ENCODE data around the gene UCMA.

UCMA gene

GRCh38 chr10:13184730-13185514 lies 49.3 kb downstream of the UCMA start:
- no peak overlapping the region for H3K4me3 ChIP-seq (ENCODE audit: low read length)
- no peaks in the 10 kb centered on the region for H3K4me1 ChIP-seq (ENCODE audit: insufficient read depth, low read length)
- no peak overlapping the region for H3K9ac ChIP-seq (ENCODE audit: low read depth, low read length)
- no peak overlapping the region for H3K27ac ChIP-seq (ENCODE audit: low read depth, low read length)
- H3K27me3 ChIP-seq (ENCODE audit: insufficient read depth, low read length) = no peaks in the 10 kb centered on the region
- 95% methylated on average over 5 of the region's 5 CpGs for WGBS
- H3K9me3 ChIP-seq (ENCODE audit: insufficient read depth, low read depth, low read length) = peaks cover 6% of the 10 kb centered on the region; the same call in 1 of the 2 replicates
- H3K36me3 ChIP-seq (ENCODE audit: insufficient read depth, low read length) = peaks cover 99% of the 10 kb centered on the region

DNA sequence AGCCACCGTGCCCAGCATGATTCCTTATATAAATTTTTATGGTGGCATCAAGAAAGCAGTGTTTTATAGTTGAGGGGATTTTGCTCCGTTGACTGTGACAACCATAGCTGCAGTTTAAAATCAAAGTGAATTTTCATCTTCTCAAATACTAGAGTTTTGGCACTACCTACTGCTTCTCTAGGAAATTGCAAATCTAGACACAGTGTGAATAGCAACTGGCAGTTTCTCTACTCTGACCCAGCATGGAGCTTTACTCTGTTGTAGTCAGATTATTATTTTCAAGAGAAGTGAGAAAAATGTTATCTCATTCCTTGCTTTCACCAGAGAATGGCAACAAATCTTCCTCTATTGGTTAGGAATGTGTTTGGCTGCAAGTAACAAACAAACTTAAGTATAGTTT lies 49.9 kb downstream of the UCMA start:
- H3K4me1 ChIP-seq (ENCODE audit: insufficient read depth, low read length) = no peaks in the 10 kb centered on the region
- H3K27ac ChIP-seq (ENCODE audit: low read depth, low read length) = no peak overlapping the region
- no peak overlapping the region for H3K4me3 ChIP-seq (ENCODE audit: low read length)
- no peaks in the 10 kb centered on the region for H3K27me3 ChIP-seq (ENCODE audit: insufficient read depth, low read length)
- H3K9me3 ChIP-seq (ENCODE audit: insufficient read depth, low read depth, low read length) = peaks cover 6% of the 10 kb centered on the region; the same call in 1 of the 2 replicates
- H3K36me3 ChIP-seq (ENCODE audit: insufficient read depth, low read length) = peaks cover 100% of the 10 kb centered on the region
- H3K9ac ChIP-seq (ENCODE audit: low read depth, low read length) = no peak overlapping the region
- WGBS = 64% methylated on average over 2 of the region's 2 CpGs

DNA sequence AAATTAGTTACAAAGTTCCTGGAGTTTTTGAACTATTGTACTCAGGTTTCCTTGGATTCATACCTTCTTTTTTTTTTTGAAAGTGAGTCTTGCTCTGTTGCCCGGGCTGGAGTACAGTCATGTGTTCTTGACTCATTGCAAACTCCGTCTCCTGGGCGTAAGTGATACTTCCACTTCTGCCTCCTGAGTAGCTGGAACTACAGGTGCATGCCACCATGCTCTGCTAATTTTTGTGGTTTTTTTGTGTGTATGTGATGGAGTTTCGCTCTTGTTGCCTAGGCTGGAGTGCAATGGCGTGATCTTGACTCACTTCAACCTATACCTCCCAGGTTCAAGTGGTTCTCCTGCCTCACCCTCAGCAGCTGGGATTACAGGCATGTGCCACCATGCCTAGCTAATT lies 50.5 kb downstream of the UCMA start:
- Histone ChIP-seq H3K9ac (ENCODE audit: low read depth, low read length) (no peak overlapping the region), H3K36me3 (ENCODE audit: insufficient read depth, low read length) (peaks cover 100% of the 10 kb centered on the region), H3K4me1 (ENCODE audit: insufficient read depth, low read length) (no peaks in the 10 kb centered on the region), H3K9me3 (ENCODE audit: insufficient read depth, low read depth, low read length) (peaks cover 6% of the 10 kb centered on the region; the same call in 1 of the 2 replicates), H3K27ac (ENCODE audit: low read depth, low read length) (no peak overlapping the region), H3K27me3 (ENCODE audit: insufficient read depth, low read length) (no peaks in the 10 kb centered on the region), H3K4me3 (ENCODE audit: low read length) (no peak overlapping the region)
- WGBS = 95% methylated on average over 5 of the region's 5 CpGs

DNA sequence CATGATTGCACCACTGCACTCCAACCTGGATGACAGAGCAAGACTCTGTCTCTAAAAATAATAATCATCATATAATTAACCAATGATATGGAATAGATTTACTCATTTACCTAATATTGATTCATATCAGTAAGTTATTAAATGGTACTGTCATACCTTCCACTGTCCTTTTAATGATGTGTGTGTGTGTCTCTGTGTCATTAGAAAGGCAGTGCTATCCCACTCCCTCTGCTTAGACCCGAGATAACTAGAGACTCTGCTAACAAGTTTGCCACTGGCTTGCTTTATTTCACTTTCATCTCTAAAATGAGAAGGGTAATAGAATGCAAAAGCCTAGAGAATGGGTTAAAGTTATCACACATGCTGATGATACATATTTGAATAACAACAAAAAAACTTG lies 51.8 kb downstream of the UCMA start:
- 100% methylated on average over 1 of the region's 1 CpG for WGBS
- no peaks in the 10 kb centered on the region for H3K4me1 ChIP-seq (ENCODE audit: insufficient read depth, low read length)
- H3K9ac ChIP-seq (ENCODE audit: low read depth, low read length) = no peak overlapping the region
- H3K27me3 ChIP-seq (ENCODE audit: insufficient read depth, low read length) = no peaks in the 10 kb centered on the region
- H3K27ac ChIP-seq (ENCODE audit: low read depth, low read length) = no peak overlapping the region
- peaks cover 98% of the 10 kb centered on the region for H3K36me3 ChIP-seq (ENCODE audit: insufficient read depth, low read length)
- H3K4me3 ChIP-seq (ENCODE audit: low read length) = no peak overlapping the region
- H3K9me3 ChIP-seq (ENCODE audit: insufficient read depth, low read depth, low read length) = peaks cover 6% of the 10 kb centered on the region; the same call in 1 of the 2 replicates

- H3K36me3 ChIP-seq (ENCODE audit: insufficient read depth, low read length) = peaks cover 98% of the 10 kb centered on the region
- no peaks in the 10 kb centered on the region for H3K27me3 ChIP-seq (ENCODE audit: insufficient read depth, low read length)
Observed at GRCh38 chr10:13180788-13181187, 53.4 kb downstream of the UCMA start.

DNA sequence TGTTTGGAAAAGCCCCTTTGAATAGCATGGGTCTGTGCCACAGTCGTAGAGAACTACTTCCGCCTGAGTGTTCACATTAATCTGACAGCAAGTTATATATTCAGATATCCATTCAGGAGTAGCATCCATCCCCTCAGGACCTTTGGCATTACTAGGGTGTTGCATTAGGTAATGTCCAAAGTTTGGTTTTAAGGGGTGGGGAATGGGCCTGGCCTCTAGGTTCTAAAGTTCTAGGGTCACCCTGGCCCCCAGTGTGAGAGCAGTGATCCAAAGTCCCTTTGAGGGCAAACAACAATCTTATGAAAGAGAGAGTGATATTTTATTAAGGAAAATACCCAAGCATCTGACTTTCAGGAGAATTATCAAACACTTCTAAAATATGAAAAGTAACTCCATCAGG lies 60.6 kb downstream of the UCMA start:
- Histone ChIP-seq H3K9ac (ENCODE audit: low read depth, low read length) (no peak overlapping the region), H3K27me3 (ENCODE audit: insufficient read depth, low read length) (no peaks in the 10 kb centered on the region), H3K4me3 (ENCODE audit: low read length) (no peak overlapping the region), H3K36me3 (ENCODE audit: insufficient read depth, low read length) (peaks cover 95% of the 10 kb centered on the region), H3K27ac (ENCODE audit: low read depth, low read length) (no peak overlapping the region), H3K4me1 (ENCODE audit: insufficient read depth, low read length) (no peaks in the 10 kb centered on the region), H3K9me3 (ENCODE audit: insufficient read depth, low read depth, low read length) (no peaks in the 10 kb centered on the region)
- 90% methylated on average over 2 of the region's 2 CpGs for WGBS

More at GRCh38 chr10:13180788-13181187, 53.4 kb downstream of the UCMA start:
- Histone ChIP-seq H3K9ac (ENCODE audit: low read depth, low read length) (no peak overlapping the region), H3K4me3 (ENCODE audit: low read length) (no peak overlapping the region), H3K4me1 (ENCODE audit: insufficient read depth, low read length) (no peaks in the 10 kb centered on the region), H3K9me3 (ENCODE audit: insufficient read depth, low read depth, low read length) (no peaks in the 10 kb centered on the region), H3K27ac (ENCODE audit: low read depth, low read length) (no peak overlapping the region)
- 93% methylated on average over 4 of the region's 4 CpGs for WGBS

All from HUES64 (cell line).